ENCODE measurements around the gene PLPP4.

The PLPP4 gene

DNA sequence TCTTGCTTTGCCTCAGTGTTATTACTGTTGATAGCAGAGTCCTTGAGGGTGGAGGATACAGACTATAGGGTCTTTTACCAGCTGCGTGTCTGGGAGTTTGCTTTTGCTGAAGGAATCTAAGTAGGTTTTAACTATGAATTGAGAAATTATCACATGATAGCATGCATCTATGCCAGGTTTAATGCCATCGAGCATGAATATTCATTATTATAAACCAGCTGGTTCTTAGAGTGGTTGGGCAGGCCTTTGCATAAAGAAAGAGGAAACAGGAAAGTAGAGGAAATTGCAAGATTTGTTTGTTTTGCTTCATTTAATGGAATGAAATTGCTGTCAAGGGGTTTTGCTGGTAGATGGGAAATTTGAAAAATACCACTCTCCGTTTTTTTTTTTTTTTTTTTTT, 70.7 kb downstream of the PLPP4 start:
- TF ChIP-seq CSDC2 (CRISPR knock-in tag; IDR thresholded peaks at IDR 0.05) (no peak), BACH2 (CRISPR knock-in tag; IDR thresholded peaks at IDR 0.05; ENCODE audit: borderline replicate concordance) (no peak), RARB (CRISPR knock-in tag; IDR thresholded peaks at IDR 0.05) (no peak), GLIS3 (CRISPR knock-in tag; IDR thresholded peaks at IDR 0.05) (no peak), ZNF70 (CRISPR knock-in tag; IDR thresholded peaks at IDR 0.05) (no peak), PPARA (CRISPR knock-in tag; IDR thresholded peaks at IDR 0.05; ENCODE audit: borderline replicate concordance) (no peak), OSR1 (CRISPR knock-in tag; IDR thresholded peaks at IDR 0.05) (no peak), ZFP30 (CRISPR knock-in tag; IDR thresholded peaks at IDR 0.05) (no peak), ZFP3 (CRISPR knock-in tag; IDR thresholded peaks at IDR 0.05) (no peak), ZNF565 (CRISPR knock-in tag; conservative IDR thresholded peaks at IDR 0.05; ENCODE audit: low read depth) (no peak), POU6F1 (CRISPR knock-in tag; IDR thresholded peaks at IDR 0.05; ENCODE audit: borderline replicate concordance, low read depth) (no peak), ZNF8 (CRISPR knock-in tag; IDR thresholded peaks at IDR 0.05) (no peak)
- TF ChIP-seq, protein P1, sequence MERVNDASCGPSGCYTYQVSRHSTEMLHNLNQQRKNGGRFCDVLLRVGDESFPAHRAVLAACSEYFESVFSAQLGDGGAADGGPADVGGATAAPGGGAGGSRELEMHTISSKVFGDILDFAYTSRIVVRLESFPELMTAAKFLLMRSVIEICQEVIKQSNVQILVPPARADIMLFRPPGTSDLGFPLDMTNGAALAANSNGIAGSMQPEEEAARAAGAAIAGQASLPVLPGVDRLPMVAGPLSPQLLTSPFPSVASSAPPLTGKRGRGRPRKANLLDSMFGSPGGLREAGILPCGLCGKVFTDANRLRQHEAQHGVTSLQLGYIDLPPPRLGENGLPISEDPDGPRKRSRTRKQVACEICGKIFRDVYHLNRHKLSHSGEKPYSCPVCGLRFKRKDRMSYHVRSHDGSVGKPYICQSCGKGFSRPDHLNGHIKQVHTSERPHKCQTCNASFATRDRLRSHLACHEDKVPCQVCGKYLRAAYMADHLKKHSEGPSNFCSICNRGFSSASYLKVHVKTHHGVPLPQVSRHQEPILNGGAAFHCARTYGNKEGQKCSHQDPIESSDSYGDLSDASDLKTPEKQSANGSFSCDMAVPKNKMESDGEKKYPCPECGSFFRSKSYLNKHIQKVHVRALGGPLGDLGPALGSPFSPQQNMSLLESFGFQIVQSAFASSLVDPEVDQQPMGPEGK (CRISPR knock-in tag; IDR thresholded peaks at IDR 0.05; ENCODE audit: borderline replicate concordance), result no peak
- TF ChIP-seq, protein P2, sequence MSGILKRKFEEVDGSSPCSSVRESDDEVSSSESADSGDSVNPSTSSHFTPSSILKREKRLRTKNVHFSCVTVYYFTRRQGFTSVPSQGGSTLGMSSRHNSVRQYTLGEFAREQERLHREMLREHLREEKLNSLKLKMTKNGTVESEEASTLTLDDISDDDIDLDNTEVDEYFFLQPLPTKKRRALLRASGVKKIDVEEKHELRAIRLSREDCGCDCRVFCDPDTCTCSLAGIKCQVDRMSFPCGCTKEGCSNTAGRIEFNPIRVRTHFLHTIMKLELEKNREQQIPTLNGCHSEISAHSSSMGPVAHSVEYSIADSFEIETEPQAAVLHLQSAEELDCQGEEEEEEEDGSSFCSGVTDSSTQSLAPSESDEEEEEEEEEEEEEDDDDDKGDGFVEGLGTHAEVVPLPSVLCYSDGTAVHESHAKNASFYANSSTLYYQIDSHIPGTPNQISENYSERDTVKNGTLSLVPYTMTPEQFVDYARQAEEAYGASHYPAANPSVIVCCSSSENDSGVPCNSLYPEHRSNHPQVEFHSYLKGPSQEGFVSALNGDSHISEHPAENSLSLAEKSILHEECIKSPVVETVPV (CRISPR knock-in tag; IDR thresholded peaks at IDR 0.05), result no peak
- ATAC-seq, result no peak

DNA sequence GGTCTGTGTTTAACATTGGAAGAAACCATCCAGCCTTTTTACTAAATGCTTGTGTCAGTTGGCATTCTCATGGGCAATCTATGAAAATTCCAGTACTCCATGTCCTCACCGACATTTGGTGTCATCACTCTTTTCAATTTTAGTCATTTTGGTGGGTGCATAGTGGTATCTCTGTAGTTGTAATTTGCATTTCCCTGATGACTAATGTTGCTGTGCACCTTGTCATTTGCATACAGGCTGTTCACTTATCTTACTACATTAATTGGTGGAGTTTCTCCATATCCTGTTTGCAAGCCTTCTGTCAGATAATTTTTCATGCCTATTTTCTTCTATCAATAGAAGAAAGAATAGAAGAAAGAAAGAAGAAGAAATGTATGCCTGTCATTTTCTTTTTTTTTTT, 73.7 kb downstream of the PLPP4 start:
- no peak for ATAC-seq
- TF ChIP-seq, protein P1 (CRISPR knock-in tag; IDR thresholded peaks at IDR 0.05; ENCODE audit: borderline replicate concordance), result no peak
- no peak for TF ChIP-seq GLIS3 (CRISPR knock-in tag; IDR thresholded peaks at IDR 0.05)
- TF ChIP-seq, protein P3, sequence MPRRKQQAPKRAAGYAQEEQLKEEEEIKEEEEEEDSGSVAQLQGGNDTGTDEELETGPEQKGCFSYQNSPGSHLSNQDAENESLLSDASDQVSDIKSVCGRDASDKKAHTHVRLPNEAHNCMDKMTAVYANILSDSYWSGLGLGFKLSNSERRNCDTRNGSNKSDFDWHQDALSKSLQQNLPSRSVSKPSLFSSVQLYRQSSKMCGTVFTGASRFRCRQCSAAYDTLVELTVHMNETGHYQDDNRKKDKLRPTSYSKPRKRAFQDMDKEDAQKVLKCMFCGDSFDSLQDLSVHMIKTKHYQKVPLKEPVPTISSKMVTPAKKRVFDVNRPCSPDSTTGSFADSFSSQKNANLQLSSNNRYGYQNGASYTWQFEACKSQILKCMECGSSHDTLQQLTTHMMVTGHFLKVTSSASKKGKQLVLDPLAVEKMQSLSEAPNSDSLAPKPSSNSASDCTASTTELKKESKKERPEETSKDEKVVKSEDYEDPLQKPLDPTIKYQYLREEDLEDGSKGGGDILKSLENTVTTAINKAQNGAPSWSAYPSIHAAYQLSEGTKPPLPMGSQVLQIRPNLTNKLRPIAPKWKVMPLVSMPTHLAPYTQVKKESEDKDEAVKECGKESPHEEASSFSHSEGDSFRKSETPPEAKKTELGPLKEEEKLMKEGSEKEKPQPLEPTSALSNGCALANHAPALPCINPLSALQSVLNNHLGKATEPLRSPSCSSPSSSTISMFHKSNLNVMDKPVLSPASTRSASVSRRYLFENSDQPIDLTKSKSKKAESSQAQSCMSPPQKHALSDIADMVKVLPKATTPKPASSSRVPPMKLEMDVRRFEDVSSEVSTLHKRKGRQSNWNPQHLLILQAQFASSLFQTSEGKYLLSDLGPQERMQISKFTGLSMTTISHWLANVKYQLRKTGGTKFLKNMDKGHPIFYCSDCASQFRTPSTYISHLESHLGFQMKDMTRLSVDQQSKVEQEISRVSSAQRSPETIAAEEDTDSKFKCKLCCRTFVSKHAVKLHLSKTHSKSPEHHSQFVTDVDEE (CRISPR knock-in tag; IDR thresholded peaks at IDR 0.05), result no peak
- TF ChIP-seq OSR1 (CRISPR knock-in tag; IDR thresholded peaks at IDR 0.05), result no peak
- no peak for TF ChIP-seq POU6F1 (CRISPR knock-in tag; IDR thresholded peaks at IDR 0.05; ENCODE audit: borderline replicate concordance, low read depth)
- no peak for TF ChIP-seq ISL1 (CRISPR knock-in tag; IDR thresholded peaks at IDR 0.05)
- no peak for TF ChIP-seq SNAI2 (CRISPR knock-in tag; IDR thresholded peaks at IDR 0.05)
- no peak for TF ChIP-seq PPARA (CRISPR knock-in tag; IDR thresholded peaks at IDR 0.05; ENCODE audit: borderline replicate concordance)
- TF ChIP-seq RARB (CRISPR knock-in tag; IDR thresholded peaks at IDR 0.05), result no peak
- TF ChIP-seq ZNF70 (CRISPR knock-in tag; IDR thresholded peaks at IDR 0.05), result no peak
- no peak for TF ChIP-seq ESRRG (CRISPR knock-in tag; IDR thresholded peaks at IDR 0.05)
- TF ChIP-seq, protein P2 (CRISPR knock-in tag; IDR thresholded peaks at IDR 0.05), result no peak
- TF ChIP-seq, protein P4, sequence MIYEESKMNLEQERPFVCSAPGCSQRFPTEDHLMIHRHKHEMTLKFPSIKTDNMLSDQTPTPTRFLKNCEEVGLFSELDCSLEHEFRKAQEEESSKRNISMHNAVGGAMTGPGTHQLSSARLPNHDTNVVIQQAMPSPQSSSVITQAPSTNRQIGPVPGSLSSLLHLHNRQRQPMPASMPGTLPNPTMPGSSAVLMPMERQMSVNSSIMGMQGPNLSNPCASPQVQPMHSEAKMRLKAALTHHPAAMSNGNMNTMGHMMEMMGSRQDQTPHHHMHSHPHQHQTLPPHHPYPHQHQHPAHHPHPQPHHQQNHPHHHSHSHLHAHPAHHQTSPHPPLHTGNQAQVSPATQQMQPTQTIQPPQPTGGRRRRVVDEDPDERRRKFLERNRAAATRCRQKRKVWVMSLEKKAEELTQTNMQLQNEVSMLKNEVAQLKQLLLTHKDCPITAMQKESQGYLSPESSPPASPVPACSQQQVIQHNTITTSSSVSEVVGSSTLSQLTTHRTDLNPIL (CRISPR knock-in tag; IDR thresholded peaks at IDR 0.05; ENCODE audit: low read depth), result no peak

Data from SK-N-SH treated with all-trans-retinoic acid at 6 μM for 48 hours (cell line).